Tibial nerve (tissue), 4 donors: ENCODE data around the gene STK31.
A peak's percentile ranks its signal among the peaks of the same experiment; 100 is the strongest.

ENCODE experiments used
- EP300 ChIP-seq, 2 donors: sonication (generic); formaldehyde crosslinking; IDR thresholded peaks; one replicate each; pipeline ENCODE4 v1.6.1; 2017; ENCODE audit warnings: antibody characterized with exemption in 2 of 2, mild to moderate bottlenecking in 1 of 2
- POLR2A ChIP-seq, 2 donors: fragments of 450-650 bp; IDR thresholded peaks; one replicate each; pipeline ENCODE4 v1.6.1; 2017; ENCODE audit warnings: antibody characterized with exemption in 2 of 2, mild to moderate bottlenecking in 2 of 2, moderate library complexity in 2 of 2
- TF ChIP-seq, protein P1 (sequence below), 5 experiments: fragments of 200-600 bp in 3 of 5; fragments of 450-650 bp in 2 of 5; sonication (generic) in 3 of 5; IDR thresholded peaks; one replicate each; pipeline ENCODE4 v1.5.1; 2016 to 2019; ENCODE audit warnings: antibody characterized with exemption in 5 of 5, mild to moderate bottlenecking in 3 of 5, moderate library complexity in 2 of 5

DNA sequence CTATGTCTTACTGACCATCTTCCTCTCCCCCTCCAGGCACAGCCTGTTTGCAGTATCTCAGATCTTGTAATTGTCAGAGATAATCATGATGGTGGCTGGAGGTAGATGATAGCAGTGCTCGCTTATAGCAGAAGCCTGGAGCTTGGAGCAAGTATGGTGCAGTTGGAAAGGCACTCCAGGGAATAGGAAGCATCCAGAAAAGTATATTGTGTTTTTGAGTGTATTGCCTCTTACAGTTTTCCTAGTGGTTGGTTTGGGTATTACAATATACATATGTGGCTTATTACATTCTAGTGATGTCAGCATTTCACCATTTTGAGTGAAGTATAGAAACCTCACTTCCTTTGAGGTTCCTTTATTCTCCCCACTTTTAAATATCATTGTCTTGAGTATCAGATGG is 101.5 kb downstream of the STK31 start:
- TF ChIP-seq POLR2A (IDR thresholded peaks at IDR 0.05) = no peak
- TF ChIP-seq, protein P1, sequence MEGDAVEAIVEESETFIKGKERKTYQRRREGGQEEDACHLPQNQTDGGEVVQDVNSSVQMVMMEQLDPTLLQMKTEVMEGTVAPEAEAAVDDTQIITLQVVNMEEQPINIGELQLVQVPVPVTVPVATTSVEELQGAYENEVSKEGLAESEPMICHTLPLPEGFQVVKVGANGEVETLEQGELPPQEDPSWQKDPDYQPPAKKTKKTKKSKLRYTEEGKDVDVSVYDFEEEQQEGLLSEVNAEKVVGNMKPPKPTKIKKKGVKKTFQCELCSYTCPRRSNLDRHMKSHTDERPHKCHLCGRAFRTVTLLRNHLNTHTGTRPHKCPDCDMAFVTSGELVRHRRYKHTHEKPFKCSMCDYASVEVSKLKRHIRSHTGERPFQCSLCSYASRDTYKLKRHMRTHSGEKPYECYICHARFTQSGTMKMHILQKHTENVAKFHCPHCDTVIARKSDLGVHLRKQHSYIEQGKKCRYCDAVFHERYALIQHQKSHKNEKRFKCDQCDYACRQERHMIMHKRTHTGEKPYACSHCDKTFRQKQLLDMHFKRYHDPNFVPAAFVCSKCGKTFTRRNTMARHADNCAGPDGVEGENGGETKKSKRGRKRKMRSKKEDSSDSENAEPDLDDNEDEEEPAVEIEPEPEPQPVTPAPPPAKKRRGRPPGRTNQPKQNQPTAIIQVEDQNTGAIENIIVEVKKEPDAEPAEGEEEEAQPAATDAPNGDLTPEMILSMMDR (IDR thresholded peaks at IDR 0.05) = peak in 1 of 5 experiments; percentile 13
- TF ChIP-seq EP300 (IDR thresholded peaks at IDR 0.05) = no peak
